ENCODE data around the gene CLDND2.

GRCh38 chr19:51352783-51353360 lies 15.9 kb downstream of the CLDND2 start:
- TF ChIP-seq, protein P1, sequence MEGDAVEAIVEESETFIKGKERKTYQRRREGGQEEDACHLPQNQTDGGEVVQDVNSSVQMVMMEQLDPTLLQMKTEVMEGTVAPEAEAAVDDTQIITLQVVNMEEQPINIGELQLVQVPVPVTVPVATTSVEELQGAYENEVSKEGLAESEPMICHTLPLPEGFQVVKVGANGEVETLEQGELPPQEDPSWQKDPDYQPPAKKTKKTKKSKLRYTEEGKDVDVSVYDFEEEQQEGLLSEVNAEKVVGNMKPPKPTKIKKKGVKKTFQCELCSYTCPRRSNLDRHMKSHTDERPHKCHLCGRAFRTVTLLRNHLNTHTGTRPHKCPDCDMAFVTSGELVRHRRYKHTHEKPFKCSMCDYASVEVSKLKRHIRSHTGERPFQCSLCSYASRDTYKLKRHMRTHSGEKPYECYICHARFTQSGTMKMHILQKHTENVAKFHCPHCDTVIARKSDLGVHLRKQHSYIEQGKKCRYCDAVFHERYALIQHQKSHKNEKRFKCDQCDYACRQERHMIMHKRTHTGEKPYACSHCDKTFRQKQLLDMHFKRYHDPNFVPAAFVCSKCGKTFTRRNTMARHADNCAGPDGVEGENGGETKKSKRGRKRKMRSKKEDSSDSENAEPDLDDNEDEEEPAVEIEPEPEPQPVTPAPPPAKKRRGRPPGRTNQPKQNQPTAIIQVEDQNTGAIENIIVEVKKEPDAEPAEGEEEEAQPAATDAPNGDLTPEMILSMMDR (IDR thresholded peaks at IDR 0.05), result no peak
- TF ChIP-seq EZH2 (IDR thresholded peaks at IDR 0.05), result no peak
- no peak for TF ChIP-seq EZH2phosphoT487 (IDR thresholded peaks at IDR 0.05)

All from neural progenitor cell (in vitro differentiated cells).